ENCODE data around the gene PTPN6.
A peak's percentile ranks its signal among the peaks of the same experiment; 100 is the strongest.

The PTPN6 gene

DNA sequence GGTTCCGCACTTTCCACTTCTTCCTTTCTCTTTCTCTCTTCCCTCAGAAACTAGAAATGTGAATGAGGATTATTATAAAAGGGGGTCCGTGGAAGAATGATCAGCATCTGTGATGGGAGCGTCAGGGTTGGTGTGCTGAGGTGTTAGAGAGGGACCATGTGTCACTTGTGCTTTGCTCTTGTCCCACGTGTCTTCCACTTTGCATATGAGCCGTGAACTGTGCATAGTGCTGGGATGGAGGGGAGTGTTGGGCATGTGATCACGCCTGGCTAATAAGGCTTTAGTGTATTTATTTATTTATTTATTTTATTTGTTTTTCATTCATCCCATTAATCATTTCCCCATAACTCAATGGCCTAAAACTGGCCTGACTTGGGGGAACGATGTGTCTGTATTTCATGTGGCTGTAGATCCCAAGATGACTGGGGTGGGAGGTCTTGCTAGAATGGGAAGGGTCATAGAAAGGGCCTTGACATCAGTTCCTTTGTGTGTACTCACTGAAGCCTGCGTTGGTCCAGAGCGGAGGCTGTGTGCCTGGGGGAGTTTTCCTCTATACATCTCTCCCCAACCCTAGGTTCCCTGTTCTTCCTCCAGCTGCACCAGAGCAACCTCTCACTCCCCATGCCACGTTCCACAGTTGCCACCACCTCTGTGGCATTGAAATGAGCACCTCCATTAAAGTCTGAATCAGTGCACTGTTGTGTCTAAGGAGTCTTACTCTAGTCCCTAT is 28.0 kb upstream of the PTPN6 start:
- no peak for DNase-seq

- DNase-seq, result no peak
Measured at GRCh38 chr12:6923851-6924250, 27.3 kb upstream of the PTPN6 start.

DNA sequence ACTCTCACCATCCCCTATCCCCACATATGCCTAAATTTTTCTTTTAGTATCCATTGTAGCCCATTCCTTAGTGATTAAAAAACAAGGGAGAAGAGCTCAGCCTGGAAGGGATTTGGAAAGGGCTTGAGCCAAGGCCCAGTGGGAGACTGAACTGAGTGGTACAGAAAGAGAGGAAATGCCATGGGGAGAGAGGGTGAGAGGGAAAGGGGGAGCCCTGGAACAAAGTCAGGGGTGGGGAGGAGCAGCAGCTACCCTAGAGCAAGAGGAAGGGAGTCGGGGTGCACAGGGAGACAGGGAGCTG is 26.0 kb upstream of the PTPN6 start:
- DNase-seq, result no peak

DNA sequence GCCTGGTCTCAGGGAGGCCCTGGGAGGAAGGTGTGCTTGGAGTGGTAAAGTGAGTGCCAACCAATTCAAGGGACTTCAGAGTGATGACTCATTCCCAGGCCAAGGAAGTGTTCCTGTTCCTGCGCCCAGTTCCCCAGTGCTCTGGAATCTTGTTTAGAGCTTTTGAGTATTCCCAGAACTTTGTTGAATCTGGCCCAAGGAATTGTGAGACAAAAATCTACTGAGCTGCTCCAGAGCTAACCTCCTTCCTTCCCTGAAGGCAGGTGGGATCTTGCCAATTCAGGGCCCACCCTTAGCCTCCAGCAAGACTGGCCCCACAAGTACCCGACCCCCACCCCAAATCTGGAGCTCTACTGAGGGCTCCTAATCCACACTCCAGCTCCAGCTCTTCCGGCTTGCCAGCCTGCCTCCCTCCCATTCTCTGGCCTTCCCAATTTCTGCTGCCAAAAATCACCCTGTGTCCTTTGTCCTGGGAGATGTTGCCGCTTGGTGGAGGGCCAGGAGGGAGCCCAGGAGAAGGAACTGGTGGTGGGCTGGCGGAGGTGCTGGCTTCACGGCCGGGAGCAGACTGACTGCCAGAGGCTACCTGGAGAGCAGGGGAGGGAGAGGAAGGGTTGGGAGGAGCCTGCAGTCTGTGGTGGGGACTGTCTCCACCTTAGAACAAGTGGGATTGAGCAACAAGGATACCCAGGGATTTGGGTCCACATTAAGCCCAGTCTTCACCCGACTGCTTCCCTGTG is 25.4 kb upstream of the PTPN6 start:
- DNase-seq, result peak; percentile 87

DNA sequence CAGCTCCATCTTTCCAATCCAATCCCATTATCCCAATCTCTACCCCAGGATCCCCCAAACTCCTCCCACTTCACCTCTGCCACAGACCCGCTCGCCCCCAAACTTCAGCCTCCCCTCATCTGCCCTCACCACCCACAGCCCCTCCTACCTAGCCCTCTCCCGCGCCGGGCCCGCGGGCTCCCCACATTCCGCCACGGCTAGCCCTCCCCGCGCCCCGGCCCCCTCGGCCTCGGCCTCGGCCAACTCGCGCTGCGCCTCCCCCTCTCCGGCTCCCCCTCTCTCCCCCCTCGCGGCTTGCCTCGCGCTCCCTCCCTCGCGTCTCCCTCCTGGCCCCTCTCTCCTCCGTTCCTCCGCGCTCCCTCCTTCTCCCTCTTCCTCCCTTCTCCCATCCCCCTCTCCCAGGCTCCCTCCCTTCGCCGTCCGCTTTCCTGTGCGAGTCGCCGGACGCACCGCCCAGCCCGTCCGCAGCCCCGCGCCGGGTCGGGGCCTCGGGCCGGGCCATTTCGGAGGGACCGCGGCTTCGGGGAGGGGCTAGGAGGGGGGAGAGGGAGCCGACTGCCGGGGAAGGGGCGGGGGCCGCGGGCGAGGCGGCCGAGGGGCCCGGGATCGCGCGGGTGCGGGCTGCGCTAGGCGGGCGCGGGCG is 23.7 kb upstream of the PTPN6 start, which contains the start of gene ATN1:
Gene ATN1 (plus strand): TSS at position 581 of the 643 bp plus-strand sequence. CDS start 6,043 bp downstream, outside the sequence.
- DNase-seq, result peak; percentile 87

DNA sequence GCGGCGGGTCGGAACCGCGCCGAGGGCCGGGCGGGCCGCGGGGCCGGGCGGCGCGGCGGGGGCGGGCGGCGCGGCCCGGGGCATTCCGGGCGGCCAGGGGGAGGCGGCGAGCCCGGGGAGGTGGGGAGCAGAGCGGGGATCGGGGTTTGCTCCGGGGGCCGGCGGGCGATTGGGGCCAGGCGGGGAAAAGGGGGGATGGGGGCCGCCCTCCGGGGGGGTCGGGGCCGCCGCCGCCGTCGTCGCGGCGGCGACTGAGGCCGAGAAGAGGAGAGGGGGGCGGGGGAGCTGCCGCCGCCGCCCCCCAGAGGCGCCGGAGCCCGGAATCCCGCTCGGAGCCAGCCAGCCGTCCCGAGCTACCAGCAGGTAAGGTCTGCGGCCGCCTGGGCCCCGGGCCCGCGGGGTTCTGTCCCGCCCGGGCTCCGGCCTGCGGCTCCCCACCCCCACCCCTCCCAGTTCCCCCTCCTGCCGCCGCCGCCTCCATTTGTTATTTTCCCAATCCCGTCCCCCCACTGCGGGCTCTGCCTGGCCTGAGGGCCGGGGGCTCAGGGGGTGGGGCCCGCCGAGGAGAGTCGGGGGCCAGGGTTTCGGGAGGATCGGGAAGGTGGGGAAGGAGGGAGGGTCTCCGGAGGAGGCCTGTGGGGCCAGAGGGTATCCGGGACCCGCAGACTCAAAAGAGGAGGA is 23.0 kb upstream of the PTPN6 start:
- DNase-seq, result no peak

DNA sequence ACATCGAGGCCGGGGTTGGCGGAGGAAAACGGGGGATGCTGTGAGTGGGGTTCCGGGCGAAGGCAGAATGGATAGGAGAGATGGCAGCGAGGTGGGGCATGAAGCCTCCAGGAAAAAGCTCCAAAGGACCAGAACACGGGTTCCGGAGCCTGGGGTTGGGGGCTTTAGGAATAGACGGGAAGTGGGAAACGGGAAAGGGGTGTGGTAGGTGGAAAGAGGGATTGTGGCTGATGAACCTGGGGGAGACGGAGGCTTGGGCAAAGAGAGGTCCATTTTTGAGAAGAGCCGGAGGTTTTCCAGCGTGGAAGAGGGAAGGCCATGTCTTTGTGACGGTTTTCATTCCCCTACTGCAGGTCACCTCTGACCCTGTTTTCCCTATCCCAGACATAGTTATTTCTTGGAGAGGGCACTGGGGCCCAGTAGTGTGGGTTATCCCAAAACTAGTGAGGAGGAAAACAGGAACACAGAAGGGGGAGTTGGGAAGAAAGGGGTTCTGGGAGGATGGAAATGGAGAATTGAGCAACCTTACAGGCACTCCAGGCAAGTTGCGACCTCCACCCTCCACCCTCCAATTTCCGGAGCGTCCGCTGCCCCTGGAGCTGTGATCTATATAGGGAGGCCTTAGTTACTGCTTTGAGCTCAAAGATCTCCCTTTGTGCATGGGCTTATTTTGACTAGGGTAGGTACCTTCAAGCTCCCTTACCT is 22.3 kb upstream of the PTPN6 start:
- no peak for DNase-seq

DNA sequence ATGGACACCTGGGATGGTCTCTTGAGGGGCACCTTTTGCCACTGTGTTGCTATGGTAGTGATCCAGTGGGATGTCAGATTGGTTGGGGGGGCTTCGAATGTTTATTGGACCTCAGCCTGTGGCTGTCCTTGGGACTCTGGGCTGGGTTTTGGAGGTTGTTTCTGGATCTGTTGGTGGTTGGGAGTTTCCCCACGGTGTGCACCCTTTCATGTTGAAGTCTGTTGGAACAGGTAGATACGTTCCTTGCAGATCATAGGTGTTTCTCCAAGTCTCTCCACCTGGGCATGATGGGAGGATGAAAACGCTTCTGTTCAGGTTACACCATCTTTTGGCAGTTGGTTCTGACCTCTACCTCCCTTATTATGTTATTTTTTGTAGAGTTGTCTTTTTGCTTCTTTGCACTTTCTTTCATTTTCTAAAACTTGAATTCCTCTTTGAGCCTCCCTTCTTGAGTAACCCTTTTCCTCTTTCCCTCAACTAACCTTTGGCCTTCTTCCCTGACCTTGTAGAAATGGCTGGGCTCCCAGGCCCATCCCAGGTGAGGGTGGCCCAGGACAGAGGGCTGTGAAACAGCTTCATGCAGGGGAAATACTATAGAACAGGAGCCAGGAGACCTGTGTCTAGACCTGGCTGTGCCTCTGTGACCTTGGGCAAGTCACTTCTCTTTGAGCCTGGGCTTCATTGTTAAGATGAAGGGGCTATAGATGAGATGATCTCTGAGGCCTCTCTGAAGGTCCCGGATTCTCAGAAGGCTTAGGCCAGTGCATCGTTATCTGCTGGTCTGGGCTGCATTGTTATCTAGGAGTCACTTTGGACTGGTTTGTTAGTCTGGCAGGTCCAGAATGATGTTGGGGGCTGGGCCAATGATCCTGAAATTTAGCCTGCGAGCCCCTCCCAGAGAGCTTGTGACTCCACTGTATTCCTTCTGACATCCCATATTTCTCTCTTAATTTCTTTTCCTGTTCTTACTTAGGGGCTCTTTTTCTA is 21.4 kb upstream of the PTPN6 start:
- no peak for DNase-seq

DNA sequence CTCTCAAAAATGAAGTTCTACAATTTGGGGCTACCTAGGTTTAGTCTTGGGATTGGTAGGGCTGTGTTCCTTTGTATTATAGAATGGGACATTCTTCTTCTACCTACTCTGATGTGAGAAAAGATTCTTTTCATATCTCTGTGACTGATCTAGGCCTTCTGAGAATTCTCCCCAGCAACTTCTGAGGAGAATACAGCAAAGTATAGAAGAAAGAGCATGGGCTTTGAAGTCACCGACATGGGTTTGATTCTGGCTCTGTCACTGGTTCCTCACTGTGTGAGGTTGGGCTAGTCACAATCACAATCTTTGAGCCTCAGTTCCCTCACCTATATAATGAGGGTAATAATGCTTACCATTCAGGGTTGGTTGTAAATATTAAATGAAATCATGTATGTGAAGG is 18.4 kb upstream of the PTPN6 start:
- DNase-seq, result no peak

GRCh38 chr12:6934110-6934509 is 17.0 kb upstream of the PTPN6 start:
- DNase-seq, result no peak

- DNase-seq, result no peak
Measured at GRCh38 chr12:6935371-6936193, 15.6 kb upstream of the PTPN6 start.

- no peak for DNase-seq
Measured at GRCh38 chr12:6936194-6936635, 14.9 kb upstream of the PTPN6 start.

DNA sequence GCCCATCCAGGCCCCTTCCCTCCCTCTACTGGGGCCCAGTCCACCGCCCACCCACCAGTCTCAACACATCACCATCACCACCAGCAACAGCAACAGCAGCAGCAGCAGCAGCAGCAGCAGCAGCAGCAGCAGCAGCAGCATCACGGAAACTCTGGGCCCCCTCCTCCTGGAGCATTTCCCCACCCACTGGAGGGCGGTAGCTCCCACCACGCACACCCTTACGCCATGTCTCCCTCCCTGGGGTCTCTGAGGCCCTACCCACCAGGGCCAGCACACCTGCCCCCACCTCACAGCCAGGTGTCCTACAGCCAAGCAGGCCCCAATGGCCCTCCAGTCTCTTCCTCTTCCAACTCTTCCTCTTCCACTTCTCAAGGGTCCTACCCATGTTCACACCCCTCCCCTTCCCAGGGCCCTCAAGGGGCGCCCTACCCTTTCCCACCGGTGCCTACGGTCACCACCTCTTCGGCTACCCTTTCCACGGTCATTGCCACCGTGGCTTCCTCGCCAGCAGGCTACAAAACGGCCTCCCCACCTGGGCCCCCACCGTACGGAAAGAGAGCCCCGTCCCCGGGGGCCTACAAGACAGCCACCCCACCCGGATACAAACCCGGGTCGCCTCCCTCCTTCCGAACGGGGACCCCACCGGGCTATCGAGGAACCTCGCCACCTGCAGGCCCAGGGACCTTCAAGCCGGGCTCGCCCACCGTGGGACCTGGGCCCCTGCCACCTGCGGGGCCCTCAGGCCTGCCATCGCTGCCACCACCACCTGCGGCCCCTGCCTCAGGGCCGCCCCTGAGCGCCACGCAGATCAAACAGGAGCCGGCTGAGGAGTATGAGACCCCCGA is 14.3 kb upstream of the PTPN6 start:
- DNase-seq, result no peak

DNA sequence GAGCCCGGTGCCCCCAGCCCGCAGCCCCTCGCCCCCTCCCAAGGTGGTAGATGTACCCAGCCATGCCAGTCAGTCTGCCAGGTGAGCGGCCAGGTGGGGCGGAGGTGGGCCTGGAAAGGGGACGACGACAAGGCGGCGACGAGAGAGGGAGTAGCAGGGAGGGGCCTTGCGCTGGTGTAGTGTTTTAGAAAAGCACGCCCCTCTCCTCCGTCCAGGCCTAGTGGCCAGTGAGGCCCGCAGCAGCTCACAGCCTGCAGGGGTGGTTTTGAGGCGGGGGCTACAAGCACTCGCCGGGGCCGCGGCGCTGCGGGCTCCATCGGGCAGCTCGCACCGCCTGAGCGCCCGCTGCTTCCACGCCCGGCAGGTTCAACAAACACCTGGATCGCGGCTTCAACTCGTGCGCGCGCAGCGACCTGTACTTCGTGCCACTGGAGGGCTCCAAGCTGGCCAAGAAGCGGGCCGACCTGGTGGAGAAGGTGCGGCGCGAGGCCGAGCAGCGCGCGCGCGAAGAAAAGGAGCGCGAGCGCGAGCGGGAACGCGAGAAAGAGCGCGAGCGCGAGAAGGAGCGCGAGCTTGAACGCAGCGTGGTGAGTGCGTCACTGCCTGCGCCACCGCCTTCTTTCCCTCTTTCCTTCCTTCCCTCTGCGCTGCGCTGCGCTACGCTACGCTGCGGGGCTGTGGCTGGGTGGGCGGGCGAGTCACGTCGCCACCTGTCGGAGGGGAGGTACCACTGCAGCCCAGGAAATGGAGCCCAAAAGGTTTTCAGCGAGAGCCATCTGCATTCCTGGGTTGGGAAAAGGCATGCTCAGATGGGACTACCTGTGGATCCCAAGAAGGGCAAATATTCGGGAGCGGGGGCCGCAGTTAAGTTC is 13.4 kb upstream of the PTPN6 start:
- peak; percentile 94 for DNase-seq

DNA sequence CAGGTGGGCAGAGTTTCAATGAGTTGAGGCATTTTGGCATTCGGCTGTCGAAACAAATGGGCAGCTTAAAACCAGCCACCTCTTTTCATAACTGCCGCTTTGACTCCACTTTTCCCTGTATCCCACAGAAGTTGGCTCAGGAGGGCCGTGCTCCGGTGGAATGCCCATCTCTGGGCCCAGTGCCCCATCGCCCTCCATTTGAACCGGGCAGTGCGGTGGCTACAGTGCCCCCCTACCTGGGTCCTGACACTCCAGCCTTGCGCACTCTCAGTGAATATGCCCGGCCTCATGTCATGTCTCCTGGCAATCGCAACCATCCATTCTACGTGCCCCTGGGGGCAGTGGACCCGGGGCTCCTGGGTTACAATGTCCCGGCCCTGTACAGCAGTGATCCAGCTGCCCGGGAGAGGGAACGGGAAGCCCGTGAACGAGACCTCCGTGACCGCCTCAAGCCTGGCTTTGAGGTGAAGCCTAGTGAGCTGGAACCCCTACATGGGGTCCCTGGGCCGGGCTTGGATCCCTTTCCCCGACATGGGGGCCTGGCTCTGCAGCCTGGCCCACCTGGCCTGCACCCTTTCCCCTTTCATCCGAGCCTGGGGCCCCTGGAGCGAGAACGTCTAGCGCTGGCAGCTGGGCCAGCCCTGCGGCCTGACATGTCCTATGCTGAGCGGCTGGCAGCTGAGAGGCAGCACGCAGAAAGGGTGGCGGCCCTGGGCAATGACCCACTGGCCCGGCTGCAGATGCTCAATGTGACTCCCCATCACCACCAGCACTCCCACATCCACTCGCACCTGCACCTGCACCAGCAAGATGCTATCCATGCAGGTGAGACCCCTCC is 12.6 kb upstream of the PTPN6 start:
- DNase-seq, result no peak

DNA sequence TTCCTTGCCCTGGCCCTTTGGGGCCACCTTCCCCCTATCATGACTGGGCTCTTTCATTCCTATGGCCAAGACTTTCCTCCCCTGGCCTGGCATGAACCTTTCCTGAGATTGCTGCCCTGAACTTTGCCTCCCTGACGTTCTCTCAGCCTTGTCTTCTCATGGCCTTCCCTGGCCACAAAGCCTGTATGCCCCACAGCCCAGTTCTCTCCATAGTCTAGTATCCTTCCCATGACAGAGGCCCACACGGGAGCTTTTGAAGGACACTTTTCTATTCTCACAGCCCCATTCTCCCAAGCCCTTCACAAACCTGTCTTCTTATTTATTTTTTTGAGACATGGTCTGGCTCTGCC is 12.0 kb upstream of the PTPN6 start:
- DNase-seq, result no peak

GRCh38 chr12:6941267-6941666 is 9.9 kb upstream of the PTPN6 start:
- DNase-seq, result no peak

Measured in fibroblast of skin of abdomen (primary cell).